KG1 (cell line): ENCODE data around the gene SLC25A11.
A peak's percentile ranks its signal among the peaks of the same experiment; 100 is the strongest.
"Not testable (repeated sequence)": the region's sequence is repeated elsewhere in the genome, so short reads cannot be mapped to it uniquely, and the experiment has no call there.

Experiments
- DNase-seq: peaks from one replicate; lab custom pipeline; 2025; lab: John Stamatoyannopoulos, UW

The SLC25A11 gene

DNA sequence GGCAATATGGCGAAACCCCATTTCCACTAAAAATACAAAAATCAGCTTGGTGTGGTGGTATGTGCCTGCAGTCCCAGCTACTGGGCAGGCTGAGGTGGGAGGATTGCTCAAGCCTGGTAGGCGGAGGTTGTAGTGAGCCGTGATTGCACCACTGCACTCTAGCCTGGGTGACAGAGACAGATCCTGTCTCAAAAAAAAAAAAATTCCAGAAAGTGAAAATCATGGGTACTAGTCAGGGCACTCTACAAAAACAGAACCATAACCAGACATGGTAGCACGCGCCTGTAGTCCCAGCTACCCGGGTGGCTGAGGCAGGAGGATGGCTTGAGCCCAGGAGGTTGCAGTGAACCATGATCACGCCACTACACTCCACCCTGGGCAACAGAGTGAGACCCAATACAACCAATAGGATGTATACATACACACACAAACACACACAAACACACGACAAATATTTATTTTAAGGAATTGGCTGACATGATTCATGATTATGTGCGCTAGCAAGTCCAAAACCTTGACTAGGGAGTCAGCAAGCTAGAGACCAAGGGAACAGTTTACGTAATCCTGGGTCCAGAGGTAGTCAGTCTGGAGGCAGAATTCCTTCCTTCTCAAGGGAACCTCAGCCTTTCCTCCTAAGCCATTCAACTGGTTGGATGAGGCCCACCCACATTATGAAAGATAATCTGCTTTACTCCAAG is 19.3 kb downstream of the SLC25A11 start:
- DNase-seq: no peak

- DNase-seq: no peak
Observed at GRCh38 chr17:4919511-4920047, 20.3 kb downstream of the SLC25A11 start.

DNA sequence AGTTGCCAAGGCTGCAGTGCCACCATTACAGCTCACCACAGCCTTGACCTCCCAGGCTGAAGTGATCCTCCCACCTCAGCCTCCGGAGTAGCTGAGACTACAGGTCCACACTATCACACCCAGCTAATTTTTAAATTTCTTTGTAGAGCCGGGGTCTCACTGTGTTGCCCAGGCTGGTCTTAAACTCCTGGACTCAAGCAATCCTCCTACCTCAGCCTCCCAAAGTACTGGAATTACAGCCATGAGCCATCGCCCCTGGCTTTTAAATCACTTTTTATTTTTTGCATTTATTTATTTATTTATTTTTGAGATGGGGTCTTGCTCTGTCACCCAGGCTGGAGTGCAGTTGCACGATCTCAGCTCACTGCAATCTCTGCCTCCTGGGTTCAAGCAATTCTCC is 25.3 kb downstream of the SLC25A11 start:
- DNase-seq: not testable (repeated sequence)

DNA sequence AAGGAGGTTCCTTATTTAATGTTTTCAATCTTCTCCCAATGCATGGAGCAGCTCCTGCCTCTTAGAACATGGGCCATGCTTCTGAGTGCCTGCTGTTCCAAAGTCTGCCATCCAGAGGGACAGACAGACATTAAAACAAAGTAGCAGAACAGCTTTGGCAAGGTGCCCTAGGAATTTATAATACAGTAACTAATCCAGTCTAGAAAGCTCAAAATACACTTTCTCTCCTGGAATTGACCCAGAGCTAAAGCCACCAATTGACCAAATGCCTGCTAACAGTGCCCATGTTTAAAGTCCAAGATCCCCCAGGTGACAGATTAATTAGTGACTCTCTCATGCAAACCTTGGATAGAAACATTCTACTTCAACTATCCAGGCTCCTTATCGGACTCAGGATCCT is 25.9 kb downstream of the SLC25A11 start:
- DNase-seq: no peak

DNA sequence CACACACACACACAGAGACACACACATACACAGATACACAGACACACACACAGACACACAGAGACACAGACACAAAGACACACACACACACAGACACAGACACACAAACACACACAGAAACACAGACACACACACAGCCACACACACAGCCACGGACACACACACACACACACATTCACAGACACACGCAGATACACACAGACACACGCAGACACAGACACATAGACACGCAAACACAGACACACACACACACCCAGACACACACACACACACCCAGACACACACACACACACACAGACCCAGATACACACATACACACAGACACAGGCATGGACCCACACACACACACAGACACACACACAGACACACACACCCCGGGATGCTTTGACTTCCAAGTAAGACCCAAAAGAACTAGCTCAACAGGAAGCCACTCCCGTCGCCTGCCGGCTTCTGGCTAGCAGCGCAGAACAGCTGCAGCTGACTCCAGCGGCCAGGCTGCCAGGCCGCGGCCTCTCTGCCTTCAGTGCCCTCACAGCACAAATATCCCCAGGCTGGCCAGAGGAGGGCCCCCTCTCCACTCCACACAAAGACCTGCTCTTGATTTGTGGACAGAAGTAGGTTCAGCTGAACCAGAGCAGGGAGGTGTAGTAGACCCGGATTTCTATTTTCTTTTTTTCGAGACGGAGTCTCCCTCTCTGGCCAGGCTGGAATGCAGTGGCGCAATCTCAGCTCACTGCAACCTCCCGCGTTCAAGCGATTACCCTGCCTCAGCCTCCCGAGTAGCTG is 30.9 kb downstream of the SLC25A11 start:
- DNase-seq: peak; percentile 7

GRCh38 chr17:4908301-4908700 is 31.5 kb downstream of the SLC25A11 start:
- no peak for DNase-seq

GRCh38 chr17:4906642-4907041 is 33.2 kb downstream of the SLC25A11 start:
- DNase-seq: not testable (repeated sequence)

GRCh38 chr17:4903051-4903818 is 36.6 kb downstream of the SLC25A11 start, which contains the start of gene CHRNE:
Gene CHRNE, minus strand, starts transcription at chr17:4903098. Its CDS starts 35 bp downstream, at chr17:4903063.
- DNase-seq: peak; percentile 10

DNA sequence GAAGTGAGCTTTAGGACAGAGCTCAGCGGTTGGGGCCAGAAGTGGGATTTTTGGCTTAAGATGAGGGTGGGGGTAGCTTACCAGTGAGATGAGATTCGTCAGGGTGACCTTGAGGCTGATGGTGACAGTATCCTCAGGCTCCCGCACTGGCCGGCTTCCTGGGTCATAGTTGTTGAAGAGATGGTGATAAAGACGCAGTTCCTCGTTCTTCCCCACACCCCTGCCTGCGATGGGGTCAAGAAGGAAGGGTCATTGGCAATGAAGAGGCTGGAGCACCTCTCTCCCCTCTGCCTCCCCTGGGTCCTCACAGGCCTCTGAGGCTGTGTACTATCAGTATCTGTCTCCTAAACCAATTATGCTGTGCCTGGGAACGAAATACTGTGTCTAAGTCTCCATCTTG is 37.3 kb downstream of the SLC25A11 start:
- DNase-seq: no peak

DNA sequence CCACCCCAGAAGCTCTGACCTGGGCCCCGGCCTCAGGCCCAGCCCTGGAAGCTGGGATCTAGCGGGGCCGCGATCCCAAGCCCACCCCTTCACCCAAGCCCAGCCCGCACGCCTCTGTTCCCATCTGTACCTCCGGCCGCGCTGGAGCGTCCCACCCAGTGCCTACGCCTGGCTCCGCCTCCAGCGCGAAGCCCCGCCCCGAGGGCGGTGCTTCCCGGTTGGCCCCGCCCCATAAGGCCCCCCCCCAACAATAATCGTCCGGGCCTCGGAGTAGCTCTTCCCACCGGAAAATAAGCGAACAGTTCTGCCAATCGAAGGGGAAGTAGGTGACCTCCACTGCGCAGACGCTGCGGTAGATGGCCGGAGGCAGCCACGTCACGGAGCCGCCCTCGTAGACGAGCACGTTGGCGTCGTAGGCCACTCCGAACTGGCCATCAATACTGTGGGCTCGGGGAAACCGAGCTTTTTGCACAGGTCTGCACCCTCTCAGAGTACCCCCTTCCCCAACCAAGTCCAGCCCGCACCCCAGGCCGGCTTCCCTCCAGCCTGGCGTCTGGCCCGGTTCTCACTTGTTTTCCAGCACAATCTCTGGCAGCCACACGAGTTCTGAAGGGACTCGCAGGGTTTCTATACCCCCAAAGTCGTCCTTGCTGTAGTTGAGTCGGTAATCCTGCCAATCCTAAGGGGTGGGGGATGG is 38.0 kb downstream of the SLC25A11 start:
- no peak for DNase-seq

- no peak for DNase-seq
Observed at GRCh38 chr17:4901108-4901647, 38.7 kb downstream of the SLC25A11 start.

DNA sequence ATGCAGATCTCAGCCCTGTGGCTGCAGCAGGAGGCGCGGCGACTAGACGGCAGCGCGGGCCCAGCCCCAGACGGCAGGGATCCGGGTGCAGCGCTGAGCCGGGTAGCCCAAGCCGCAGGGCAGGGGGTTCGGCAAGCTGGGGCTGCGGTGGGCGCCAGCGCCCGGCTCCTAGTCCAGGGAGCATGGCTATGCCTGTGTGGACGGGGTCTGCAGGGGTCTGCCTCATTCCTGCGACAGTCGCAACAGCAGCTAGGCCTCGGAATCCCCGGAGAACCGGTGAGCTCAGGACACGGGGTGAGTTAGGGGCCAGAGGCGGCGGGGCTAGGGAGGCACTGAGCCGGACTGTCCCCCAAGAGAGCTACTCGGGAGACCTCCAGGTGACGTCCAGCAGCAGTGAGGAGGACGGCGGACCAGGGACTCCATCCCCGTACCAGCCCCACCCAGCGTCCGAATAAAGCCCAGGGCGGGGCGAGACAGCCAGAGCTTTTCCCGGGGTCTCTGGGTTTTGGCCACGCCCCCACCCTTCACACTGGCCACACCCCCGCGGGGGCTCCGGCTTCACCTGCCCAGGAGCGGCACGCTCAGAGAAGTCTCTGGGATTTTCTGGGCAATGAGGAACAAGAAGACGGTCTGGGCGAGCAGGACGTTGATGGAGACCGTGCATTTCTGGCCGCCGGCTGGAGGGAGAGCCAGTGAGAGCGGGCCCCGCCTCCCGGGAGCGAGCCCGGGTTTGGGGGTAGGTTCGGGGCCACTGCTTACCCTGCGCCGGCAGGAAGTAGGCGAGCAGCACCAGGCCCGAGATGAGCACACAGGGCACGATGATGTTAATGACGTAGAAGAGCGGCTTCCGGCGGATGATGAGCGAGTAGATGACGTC is 39.4 kb downstream of the SLC25A11 start:
- no peak for DNase-seq

- DNase-seq: no peak
Observed at GRCh38 chr17:4899341-4900230, 40.3 kb downstream of the SLC25A11 start, which contains the start of gene C17orf107. Gene C17orf107, plus strand, starts transcription at chr17:4899536. Its CDS starts 227 bp downstream, at chr17:4899763.

DNA sequence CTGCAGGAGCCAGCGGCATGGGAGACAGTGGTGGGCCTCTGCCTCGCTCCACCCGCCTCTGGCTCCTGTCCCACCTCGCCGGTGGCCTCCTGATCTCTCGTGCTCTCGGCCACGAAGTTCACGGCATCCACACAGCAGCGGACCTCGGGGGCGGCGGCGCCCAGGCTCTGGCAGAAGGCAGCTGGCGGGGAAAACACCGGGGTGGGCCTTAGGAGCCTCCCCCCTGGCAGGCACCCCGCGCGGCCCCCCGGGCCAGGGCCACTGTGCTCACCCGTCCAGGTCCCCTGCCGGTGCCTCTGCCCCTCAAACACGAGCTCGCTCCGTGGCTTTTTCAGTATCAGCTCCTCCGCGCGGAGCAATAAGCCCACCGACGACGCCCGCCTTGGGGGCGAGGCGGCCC is 40.9 kb downstream of the SLC25A11 start:
- no peak for DNase-seq

DNA sequence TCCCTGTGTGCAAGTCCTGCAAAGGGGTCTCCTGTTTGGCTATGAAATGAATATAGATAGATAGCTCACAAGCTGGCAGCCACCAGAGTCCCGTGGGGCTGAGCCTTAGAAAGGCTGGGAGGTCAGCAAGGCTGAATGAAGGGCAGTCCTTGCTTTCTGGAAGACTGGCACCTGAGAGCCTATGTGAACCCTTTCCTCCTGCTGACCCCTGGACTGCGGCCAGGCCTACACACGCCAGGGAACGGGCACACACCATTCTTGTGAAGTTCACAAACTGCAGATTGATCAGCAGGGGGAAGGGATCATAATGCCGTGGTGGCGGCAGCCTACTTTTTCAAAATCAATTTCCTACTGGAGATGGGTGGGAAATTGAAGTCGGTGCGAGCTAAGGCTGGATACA is 41.5 kb downstream of the SLC25A11 start:
- DNase-seq: no peak

DNA sequence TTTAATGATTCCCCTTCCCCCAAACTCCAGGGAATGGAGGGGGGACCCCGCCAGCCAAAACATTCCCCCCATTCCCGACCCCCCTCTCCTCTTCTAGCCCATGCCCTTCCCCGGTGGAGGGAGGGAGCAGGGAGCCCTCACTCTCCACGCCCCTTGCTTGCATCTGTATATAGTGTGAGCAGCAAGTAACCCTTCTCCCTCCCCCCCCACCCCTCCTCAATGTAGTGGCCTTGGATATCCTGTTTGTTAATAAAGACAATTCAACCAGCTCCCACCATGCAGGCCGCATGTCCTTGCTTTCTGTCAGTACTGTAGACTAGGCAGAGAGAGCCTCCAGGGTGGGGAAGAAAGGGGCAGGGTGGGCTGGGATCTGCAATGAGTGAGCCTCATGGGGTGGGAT is 42.1 kb downstream of the SLC25A11 start:
- DNase-seq: no peak

DNA sequence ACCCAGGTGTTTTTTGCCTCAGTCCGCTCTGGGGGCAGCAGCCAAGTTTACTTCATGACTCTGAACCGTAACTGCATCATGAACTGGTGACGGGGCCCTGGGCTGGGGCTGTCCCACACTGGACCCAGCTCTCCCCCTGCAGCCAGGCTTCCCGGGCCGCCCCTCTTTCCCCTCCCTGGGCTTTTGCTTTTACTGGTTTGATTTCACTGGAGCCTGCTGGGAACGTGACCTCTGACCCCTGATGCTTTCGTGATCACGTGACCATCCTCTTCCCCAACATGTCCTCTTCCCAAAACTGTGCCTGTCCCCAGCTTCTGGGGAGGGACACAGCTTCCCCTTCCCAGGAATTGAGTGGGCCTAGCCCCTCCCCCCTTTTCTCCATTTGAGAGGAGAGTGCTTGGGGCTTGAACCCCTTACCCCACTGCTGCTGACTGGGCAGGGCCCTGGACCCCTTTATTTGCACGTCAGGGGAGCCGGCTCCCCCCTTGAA is 42.6 kb downstream of the SLC25A11 start:
- no peak for DNase-seq

- no peak for DNase-seq
Observed at GRCh38 chr17:4896332-4897197, 43.3 kb downstream of the SLC25A11 start.
